ENCODE results near the gene NCS1. TPM values are rescaled to one million over a fixed set of nuclear protein-coding genes. Genes with fewer than 3 reads are reported as not detected.
"Not testable (repeated sequence)": the region's sequence is repeated elsewhere in the genome, so short reads cannot be mapped to it uniquely, and the experiment has no call there.

The NCS1 gene
- polyA plus RNA-seq, 4 donors = 0.54 to 9.2 (median 3.0) TPM

DNA sequence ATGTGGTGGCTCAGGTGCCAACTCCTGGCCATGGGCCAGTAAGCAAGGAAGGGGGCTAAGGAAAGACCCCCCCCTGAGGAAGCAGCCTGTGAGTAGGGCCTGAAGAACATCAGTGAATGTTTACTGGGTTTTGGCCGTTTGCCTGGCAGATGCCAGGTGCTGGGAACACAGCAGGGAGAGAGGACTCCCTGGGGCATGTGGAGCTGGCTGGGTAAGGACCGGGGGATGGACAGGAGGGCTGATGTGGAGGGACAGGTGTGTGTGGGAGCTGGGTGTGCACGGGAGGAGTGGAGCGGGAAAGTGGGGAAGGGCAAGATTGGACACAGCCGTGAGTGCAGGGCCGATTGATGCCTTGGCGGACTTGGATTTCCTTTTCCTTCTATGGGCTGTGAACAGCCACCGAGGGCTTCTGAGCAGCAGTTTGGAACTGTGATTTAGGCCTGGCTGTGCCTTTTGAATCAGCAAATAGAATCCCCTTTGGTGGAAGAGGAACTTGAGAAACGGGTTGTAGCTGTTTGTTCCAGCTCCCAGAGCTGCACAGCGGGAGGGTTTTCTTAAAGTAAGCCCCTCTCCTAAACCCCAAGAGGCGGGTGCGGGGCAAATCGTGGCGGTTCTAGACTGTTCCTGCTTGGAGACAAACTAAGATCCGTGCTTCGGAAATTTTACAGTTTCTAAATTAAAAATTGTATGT lies 96.5 kb downstream of the NCS1 start:
- Histone ChIP-seq H3K27ac (ENCODE audit: low read depth in 1 of 3, low read length in 2 of 3) (peak overlapping the region in 2 of 3 donors; percentile 8 to 39), H3K9me3 (ENCODE audit: control insufficient read depth in 2 of 2, insufficient read depth in 1 of 2, low read depth in 1 of 2, low read length in 1 of 2) (no peaks in the 10 kb centered on the region), H3K36me3 (ENCODE audit: control insufficient read depth in 3 of 3, insufficient read depth in 2 of 3, low read depth in 1 of 3, low read length in 3 of 3) (no peaks in the 10 kb centered on the region), H3K27me3 (ENCODE audit: control insufficient read depth in 3 of 3, insufficient read depth in 3 of 3, low read length in 3 of 3) (peaks cover 7 to 59% (median 9%) of the 10 kb centered on the region in 3 donors), H3K4me1 (ENCODE audit: control insufficient read depth in 3 of 3, insufficient read depth in 2 of 3, low read depth in 1 of 3, low read length in 2 of 3) (no peaks in the 10 kb centered on the region), H3K4me3 (ENCODE audit: low read depth in 1 of 3, low read length in 3 of 3) (no peak overlapping the region)
- FAIRE-seq (no peak), DNase-seq (no peak)
- WGBS, 3 donors = 40 to 45% (median 44%) methylated on average over 16 of the region's 16 CpGs

DNA sequence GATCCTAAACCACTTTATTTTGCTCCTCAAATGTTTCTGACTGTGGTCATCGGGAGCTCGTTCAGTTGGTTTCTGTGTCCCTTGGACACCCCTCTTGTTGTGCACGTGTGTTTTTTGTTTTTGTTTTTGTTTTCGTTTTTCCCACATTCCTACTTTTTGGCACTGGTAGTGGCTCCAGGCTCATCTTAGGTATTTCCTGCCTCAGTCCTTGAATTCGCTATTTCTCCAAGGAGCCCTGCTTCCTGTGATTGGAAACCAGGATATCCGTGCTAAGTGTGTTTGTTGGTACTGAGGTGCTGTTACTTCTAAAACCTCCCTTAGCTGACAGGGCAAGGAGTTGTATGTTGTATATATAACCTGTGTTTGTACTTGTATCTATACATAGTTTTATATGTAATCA lies 99.3 kb downstream of the NCS1 start:
- Histone ChIP-seq H3K36me3 (ENCODE audit: control insufficient read depth in 3 of 3, insufficient read depth in 2 of 3, low read depth in 1 of 3, low read length in 3 of 3) (no peaks in the 10 kb centered on the region), H3K4me3 (ENCODE audit: low read depth in 1 of 3, low read length in 3 of 3) (no peak overlapping the region), H3K4me1 (ENCODE audit: control insufficient read depth in 3 of 3, insufficient read depth in 2 of 3, low read depth in 1 of 3, low read length in 2 of 3) (no peaks in the 10 kb centered on the region), H3K27ac (ENCODE audit: low read depth in 1 of 3, low read length in 2 of 3) (peak overlapping the region in 1 of 3 donors; percentile 57), H3K27me3 (ENCODE audit: control insufficient read depth in 3 of 3, insufficient read depth in 3 of 3, low read length in 3 of 3) (peaks cover 0 to 36% (median 0%) of the 10 kb centered on the region in 3 donors), H3K9me3 (ENCODE audit: control insufficient read depth in 2 of 2, insufficient read depth in 1 of 2, low read depth in 1 of 2, low read length in 1 of 2) (no peaks in the 10 kb centered on the region)
- 64 to 74% (median 67%) methylated on average over 6 of the region's 6 CpGs for WGBS, 3 donors
- DNase-seq (no peak), FAIRE-seq (no peak)

DNA sequence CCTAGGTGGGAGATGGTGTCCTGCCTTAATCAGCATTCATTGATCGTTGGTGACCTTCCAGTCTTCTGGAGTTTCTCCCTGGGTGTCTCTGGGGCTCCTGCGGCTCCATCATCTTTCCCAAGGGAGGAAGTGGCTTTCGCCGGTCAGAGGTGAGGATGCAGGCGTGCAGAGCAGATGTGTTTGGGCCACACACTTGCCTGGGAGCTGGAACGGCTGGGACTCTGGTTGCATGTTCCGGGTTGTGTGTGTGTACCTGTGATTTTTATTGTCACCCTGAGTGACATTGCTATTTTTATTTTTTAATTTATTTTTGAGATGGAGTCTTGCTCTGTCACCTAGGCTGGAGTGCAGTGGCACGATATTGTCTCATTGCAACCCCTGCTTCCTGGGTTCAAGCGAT lies 103.0 kb downstream of the NCS1 start:
- Histone ChIP-seq H3K9me3 (ENCODE audit: control insufficient read depth in 2 of 2, insufficient read depth in 1 of 2, low read depth in 1 of 2, low read length in 1 of 2) (no peaks in the 10 kb centered on the region), H3K4me3 (ENCODE audit: low read depth in 1 of 3, low read length in 3 of 3) (no peak overlapping the region), H3K27me3 (ENCODE audit: control insufficient read depth in 3 of 3, insufficient read depth in 3 of 3, low read length in 3 of 3) (peaks cover 0 to 9% (median 0%) of the 10 kb centered on the region in 3 donors), H3K4me1 (ENCODE audit: control insufficient read depth in 3 of 3, insufficient read depth in 2 of 3, low read depth in 1 of 3, low read length in 2 of 3) (no peaks in the 10 kb centered on the region), H3K36me3 (ENCODE audit: control insufficient read depth in 3 of 3, insufficient read depth in 2 of 3, low read depth in 1 of 3, low read length in 3 of 3) (no peaks in the 10 kb centered on the region), H3K27ac (ENCODE audit: low read depth in 1 of 3, low read length in 2 of 3) (peak overlapping the region in 1 of 3 donors; percentile 30)
- FAIRE-seq = no peak
- WGBS, 3 donors = 83 to 86% (median 85%) methylated on average over 9 of the region's 9 CpGs
- no peak for DNase-seq

DNA sequence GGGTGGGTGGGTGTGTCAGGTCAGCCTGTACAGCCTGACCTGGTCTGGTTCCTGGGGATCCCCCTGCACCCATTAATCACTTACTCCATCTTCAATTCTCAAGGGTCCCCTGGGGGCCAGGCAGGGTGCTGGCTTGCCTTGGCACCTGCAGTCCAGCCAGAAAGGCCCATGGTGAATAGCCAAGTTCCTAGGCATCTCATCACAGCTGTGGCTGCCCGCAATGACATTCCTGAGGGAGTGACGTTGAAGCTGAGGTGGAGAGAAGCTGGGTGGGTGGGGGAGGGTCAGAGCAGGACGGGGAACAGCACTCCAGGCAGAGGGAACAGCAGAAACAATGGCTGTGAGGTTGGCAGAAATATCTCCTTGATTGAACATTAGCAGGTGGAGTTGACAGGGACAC lies 103.9 kb downstream of the NCS1 start:
- Histone ChIP-seq H3K4me1 (ENCODE audit: control insufficient read depth in 3 of 3, insufficient read depth in 2 of 3, low read depth in 1 of 3, low read length in 2 of 3) (no peaks in the 10 kb centered on the region), H3K36me3 (ENCODE audit: control insufficient read depth in 3 of 3, insufficient read depth in 2 of 3, low read depth in 1 of 3, low read length in 3 of 3) (no peaks in the 10 kb centered on the region), H3K27me3 (ENCODE audit: control insufficient read depth in 3 of 3, insufficient read depth in 3 of 3, low read length in 3 of 3) (peaks cover 0 to 7% (median 0%) of the 10 kb centered on the region in 3 donors), H3K4me3 (ENCODE audit: low read depth in 1 of 3, low read length in 3 of 3) (no peak overlapping the region), H3K9me3 (ENCODE audit: control insufficient read depth in 2 of 2, insufficient read depth in 1 of 2, low read depth in 1 of 2, low read length in 1 of 2) (no peaks in the 10 kb centered on the region), H3K27ac (ENCODE audit: low read depth in 1 of 3, low read length in 2 of 3) (no peak overlapping the region)
- FAIRE-seq (no peak), DNase-seq (no peak)
- WGBS, 3 donors = 28 to 56% (median 41%) methylated on average over 3 of the region's 3 CpGs

GRCh38 chr9:130276955-130277354 lies 104.8 kb downstream of the NCS1 start:
- FAIRE-seq = no peak
- no peaks in the 10 kb centered on the region for H3K36me3 ChIP-seq (ENCODE audit: control insufficient read depth in 3 of 3, insufficient read depth in 2 of 3, low read depth in 1 of 3, low read length in 3 of 3)
- peaks cover 0 to 2% (median 0%) of the 10 kb centered on the region in 3 donors for H3K27me3 ChIP-seq (ENCODE audit: control insufficient read depth in 3 of 3, insufficient read depth in 3 of 3, low read length in 3 of 3)
- H3K9me3 ChIP-seq (ENCODE audit: control insufficient read depth in 2 of 2, insufficient read depth in 1 of 2, low read depth in 1 of 2, low read length in 1 of 2) = no peaks in the 10 kb centered on the region
- H3K4me3 ChIP-seq (ENCODE audit: low read depth in 1 of 3, low read length in 3 of 3) = no peak overlapping the region
- DNase-seq = no peak
- 79 to 83% (median 83%) methylated on average over 11 of the region's 11 CpGs for WGBS, 3 donors
- H3K27ac ChIP-seq (ENCODE audit: low read depth in 1 of 3, low read length in 2 of 3) = no peak overlapping the region
- H3K4me1 ChIP-seq (ENCODE audit: control insufficient read depth in 3 of 3, insufficient read depth in 2 of 3, low read depth in 1 of 3, low read length in 2 of 3) = peaks cover 0 to under 1% (median 0%) of the 10 kb centered on the region in 3 donors

DNA sequence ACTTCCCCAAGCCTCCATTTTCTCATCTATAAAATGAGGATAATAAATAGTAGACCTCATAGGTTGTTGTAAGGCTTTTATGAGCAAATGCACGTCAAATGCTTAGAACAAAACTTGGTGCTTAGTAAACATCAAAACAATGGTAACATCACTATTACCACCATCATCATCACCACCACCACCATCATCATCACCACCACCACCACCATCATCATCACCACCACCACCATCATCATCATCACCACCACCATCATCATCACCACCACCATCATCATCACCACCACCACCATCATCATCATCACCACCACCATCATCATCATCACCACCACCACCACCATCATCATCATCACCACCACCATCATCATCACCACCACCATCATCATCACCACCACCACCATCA lies 105.3 kb downstream of the NCS1 start:
- FAIRE-seq = not testable (repeated sequence)

DNA sequence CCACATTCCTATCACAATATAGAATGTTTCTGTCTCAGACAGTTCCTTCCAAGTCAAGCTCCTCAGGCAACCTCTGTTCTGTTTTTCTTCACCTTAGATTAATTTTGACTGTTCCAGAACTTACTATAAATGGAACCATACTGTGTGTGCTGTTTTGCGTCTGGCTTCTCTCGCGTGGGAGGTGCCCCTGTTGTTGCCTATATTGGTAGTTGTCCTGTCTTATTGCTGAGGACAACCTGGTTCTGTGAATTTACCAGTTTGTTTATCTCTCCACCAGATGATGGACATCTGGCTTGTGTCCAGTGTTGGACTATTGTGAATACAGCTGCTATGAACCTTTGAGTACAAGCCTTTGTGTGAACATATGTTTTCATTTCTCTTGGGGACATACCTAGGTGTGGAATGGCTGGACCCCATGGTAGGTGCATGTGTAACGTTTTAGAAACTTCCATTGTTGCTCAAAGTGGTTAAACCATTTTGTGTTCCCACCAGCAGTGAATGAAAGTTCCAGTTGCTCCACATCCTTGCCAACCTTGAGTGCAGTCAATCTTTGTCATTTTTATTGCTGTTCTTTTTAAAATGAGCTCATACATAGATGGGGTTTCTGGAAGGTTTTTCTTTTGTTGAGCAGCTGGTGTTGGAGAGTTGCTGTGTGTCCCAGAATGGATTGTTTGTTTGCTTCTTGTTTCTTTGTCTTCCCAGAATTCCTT lies 111.5 kb downstream of the NCS1 start:
- H3K27me3 ChIP-seq (ENCODE audit: control insufficient read depth in 3 of 3, insufficient read depth in 3 of 3, low read length in 3 of 3) = peaks cover 0 to 17% (median 0%) of the 10 kb centered on the region in 3 donors
- H3K27ac ChIP-seq (ENCODE audit: low read depth in 1 of 3, low read length in 2 of 3) = peak overlapping the region in 1 of 3 donors; percentile 30
- no peaks in the 10 kb centered on the region for H3K9me3 ChIP-seq (ENCODE audit: control insufficient read depth in 2 of 2, insufficient read depth in 1 of 2, low read depth in 1 of 2, low read length in 1 of 2)
- H3K36me3 ChIP-seq (ENCODE audit: control insufficient read depth in 3 of 3, insufficient read depth in 2 of 3, low read depth in 1 of 3, low read length in 3 of 3) = no peaks in the 10 kb centered on the region
- WGBS, 3 donors = 68 to 78% (median 77%) methylated on average over 4 of the region's 4 CpGs
- peaks cover 0 to 4% (median 2%) of the 10 kb centered on the region in 3 donors for H3K4me1 ChIP-seq (ENCODE audit: control insufficient read depth in 3 of 3, insufficient read depth in 2 of 3, low read depth in 1 of 3, low read length in 2 of 3)
- FAIRE-seq = no peak
- H3K4me3 ChIP-seq (ENCODE audit: low read depth in 1 of 3, low read length in 3 of 3) = no peak overlapping the region
- no peak for DNase-seq

More for the DNA sequence above, 105.3 kb downstream of the NCS1 start:
- not testable (repeated sequence) for H3K4me3 ChIP-seq (ENCODE audit: low read depth in 1 of 3, low read length in 3 of 3); H3K9me3 ChIP-seq (ENCODE audit: control insufficient read depth in 2 of 2, insufficient read depth in 1 of 2, low read depth in 1 of 2, low read length in 1 of 2); H3K36me3 ChIP-seq (ENCODE audit: control insufficient read depth in 3 of 3, insufficient read depth in 2 of 3, low read depth in 1 of 3, low read length in 3 of 3); H3K27me3 ChIP-seq (ENCODE audit: control insufficient read depth in 3 of 3, insufficient read depth in 3 of 3, low read length in 3 of 3); H3K27ac ChIP-seq (ENCODE audit: low read depth in 1 of 3, low read length in 2 of 3); H3K4me1 ChIP-seq (ENCODE audit: control insufficient read depth in 3 of 3, insufficient read depth in 2 of 3, low read depth in 1 of 3, low read length in 2 of 3); DNase-seq
- 84 to 94% (median 93%) methylated on average over 1 of the region's 1 CpG for WGBS, 3 donors

DNA sequence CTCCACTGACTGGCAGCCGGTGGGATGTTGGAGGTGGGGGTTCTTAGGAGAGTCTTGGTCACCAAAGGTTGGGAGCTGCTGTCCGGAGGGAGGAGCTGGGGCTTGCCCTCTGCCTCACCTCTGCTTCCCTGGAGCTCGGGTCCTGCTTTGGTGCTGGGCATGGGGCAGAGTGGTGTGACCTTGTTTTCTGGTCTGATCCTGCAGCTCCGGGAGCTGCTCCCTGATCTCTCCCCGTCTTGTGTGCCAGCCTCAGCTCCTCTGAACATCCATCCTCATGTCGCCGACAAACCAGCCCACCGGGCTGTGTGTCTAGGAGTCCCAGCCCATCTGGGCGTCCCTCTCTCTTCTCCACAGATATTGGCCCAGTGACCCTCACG lies 112.0 kb downstream of the NCS1 start:
- no peak for DNase-seq
- H3K4me1 ChIP-seq (ENCODE audit: control insufficient read depth in 3 of 3, insufficient read depth in 2 of 3, low read depth in 1 of 3, low read length in 2 of 3) = peaks cover 0 to 6% (median 4%) of the 10 kb centered on the region in 3 donors
- WGBS, 3 donors = 62 to 72% (median 70%) methylated on average over 10 of the region's 10 CpGs
- H3K27ac ChIP-seq (ENCODE audit: low read depth in 1 of 3, low read length in 2 of 3) = peak overlapping the region in 1 of 3 donors; percentile 30
- no peaks in the 10 kb centered on the region for H3K9me3 ChIP-seq (ENCODE audit: control insufficient read depth in 2 of 2, insufficient read depth in 1 of 2, low read depth in 1 of 2, low read length in 1 of 2)
- FAIRE-seq = no peak
- peaks cover 0 to 23% (median 0%) of the 10 kb centered on the region in 3 donors for H3K27me3 ChIP-seq (ENCODE audit: control insufficient read depth in 3 of 3, insufficient read depth in 3 of 3, low read length in 3 of 3)
- no peaks in the 10 kb centered on the region for H3K36me3 ChIP-seq (ENCODE audit: control insufficient read depth in 3 of 3, insufficient read depth in 2 of 3, low read depth in 1 of 3, low read length in 3 of 3)
- H3K4me3 ChIP-seq (ENCODE audit: low read depth in 1 of 3, low read length in 3 of 3) = no peak overlapping the region
